ENCODE results near the gene MYOZ2. TPM values are rescaled to one million over a fixed set of nuclear protein-coding genes. Genes with fewer than 3 reads are reported as not detected.

The MYOZ2 gene
- polyA plus RNA-seq, 1 experiment = 0.17 TPM

DNA sequence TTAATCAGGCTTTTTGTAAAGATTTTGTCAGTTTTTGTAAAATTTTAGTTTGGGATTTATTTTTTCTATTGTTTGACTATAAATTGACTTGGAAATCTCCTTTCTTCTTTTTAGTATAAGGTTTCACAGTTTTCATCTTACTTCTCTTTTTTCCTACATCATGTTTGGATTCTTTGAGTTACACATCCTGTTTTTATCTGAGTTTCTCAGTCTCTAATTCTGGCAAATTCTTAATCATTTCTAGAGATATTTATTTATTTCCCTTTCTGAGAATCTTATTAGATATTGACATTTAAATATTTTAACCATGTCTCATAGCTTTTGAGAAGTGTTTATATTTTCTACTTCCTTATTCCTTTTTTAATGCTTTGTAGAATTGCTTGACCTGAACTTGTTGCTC lies 97.6 kb downstream of the MYOZ2 start:
- POLR2A ChIA-PET = no interaction called here
- CTCF ChIA-PET = no interaction called here

DNA sequence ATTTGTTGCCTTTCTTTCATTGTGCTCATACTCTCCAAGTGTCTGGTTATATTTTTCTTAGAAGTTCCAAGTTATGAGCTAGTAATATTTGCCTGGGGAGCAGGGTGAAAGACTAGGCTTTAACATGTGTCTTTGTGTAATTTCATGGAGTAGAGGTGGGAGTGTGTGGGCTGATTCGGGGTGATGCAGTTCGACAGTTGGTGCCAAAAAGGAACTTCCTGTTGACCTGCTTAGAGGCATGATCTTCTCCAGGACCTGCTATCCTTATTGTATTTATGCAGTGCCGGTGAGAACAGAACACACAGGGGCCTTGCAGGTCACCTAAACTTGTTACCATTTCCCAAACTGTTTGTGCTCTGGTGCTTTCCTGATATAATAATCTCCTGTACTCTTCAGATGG lies 98.1 kb downstream of the MYOZ2 start:
- ChIA-PET CTCF (interaction anchor here (0.5 kb wide), 1 partner anchor 17 kb away, joined by 3 read pairs; no protein-coding TSS in a partner anchor), POLR2A (no interaction called here)
- H3K4me3 ChIP-seq (ENCODE audit: low read depth, low read length) = no peak overlapping the region
- DNase-seq (ENCODE audit: low read depth) = no peak
- TF ChIP-seq, protein P1, sequence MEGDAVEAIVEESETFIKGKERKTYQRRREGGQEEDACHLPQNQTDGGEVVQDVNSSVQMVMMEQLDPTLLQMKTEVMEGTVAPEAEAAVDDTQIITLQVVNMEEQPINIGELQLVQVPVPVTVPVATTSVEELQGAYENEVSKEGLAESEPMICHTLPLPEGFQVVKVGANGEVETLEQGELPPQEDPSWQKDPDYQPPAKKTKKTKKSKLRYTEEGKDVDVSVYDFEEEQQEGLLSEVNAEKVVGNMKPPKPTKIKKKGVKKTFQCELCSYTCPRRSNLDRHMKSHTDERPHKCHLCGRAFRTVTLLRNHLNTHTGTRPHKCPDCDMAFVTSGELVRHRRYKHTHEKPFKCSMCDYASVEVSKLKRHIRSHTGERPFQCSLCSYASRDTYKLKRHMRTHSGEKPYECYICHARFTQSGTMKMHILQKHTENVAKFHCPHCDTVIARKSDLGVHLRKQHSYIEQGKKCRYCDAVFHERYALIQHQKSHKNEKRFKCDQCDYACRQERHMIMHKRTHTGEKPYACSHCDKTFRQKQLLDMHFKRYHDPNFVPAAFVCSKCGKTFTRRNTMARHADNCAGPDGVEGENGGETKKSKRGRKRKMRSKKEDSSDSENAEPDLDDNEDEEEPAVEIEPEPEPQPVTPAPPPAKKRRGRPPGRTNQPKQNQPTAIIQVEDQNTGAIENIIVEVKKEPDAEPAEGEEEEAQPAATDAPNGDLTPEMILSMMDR (IDR thresholded peaks at IDR 0.05; ENCODE audit: insufficient read depth, low read depth, low read length) = no peak
- peaks cover 14% of the 10 kb centered on the region for H3K36me3 ChIP-seq (ENCODE audit: control insufficient read depth, insufficient read depth, low read length)
- no peaks in the 10 kb centered on the region for H3K27me3 ChIP-seq (ENCODE audit: control insufficient read depth, insufficient read depth, low read length)

More for the DNA sequence above, 97.6 kb downstream of the MYOZ2 start:
- no peaks in the 10 kb centered on the region for H3K27me3 ChIP-seq (ENCODE audit: control insufficient read depth, insufficient read depth, low read length)
- H3K36me3 ChIP-seq (ENCODE audit: control insufficient read depth, insufficient read depth, low read length) = peaks cover 14% of the 10 kb centered on the region
- TF ChIP-seq, protein P1 (IDR thresholded peaks at IDR 0.05; ENCODE audit: insufficient read depth, low read depth, low read length) = no peak
- no peak for DNase-seq (ENCODE audit: low read depth)
- H3K4me3 ChIP-seq (ENCODE audit: low read depth, low read length) = no peak overlapping the region

DNA sequence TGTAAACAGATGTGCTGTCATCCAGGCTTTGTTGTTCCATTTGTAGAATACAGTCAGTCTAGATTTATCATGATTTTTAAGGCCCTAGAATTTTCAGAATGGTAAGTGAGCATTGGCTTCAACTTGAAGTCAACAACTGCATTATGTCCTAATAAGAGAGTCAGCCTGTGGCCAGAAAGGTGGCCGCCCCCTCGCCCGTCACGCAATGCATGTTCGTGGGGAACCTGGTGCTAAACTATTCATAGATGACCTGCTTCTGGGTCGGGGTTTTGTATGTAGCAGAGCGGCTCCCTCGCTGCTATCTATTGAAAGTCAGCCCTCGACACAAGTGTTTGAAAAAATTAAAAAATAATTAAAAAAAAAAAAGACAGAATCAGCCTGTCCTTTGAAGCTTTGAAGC lies 101.6 kb downstream of the MYOZ2 start:
- Histone ChIP-seq H3K36me3 (ENCODE audit: control insufficient read depth, insufficient read depth, low read length) (peaks cover 14% of the 10 kb centered on the region), H3K4me3 (ENCODE audit: low read depth, low read length) (no peak overlapping the region), H3K27me3 (ENCODE audit: control insufficient read depth, insufficient read depth, low read length) (no peaks in the 10 kb centered on the region)
- no peak for DNase-seq (ENCODE audit: low read depth)
- CTCF ChIA-PET = no interaction called here
- POLR2A ChIA-PET = no interaction called here
- TF ChIP-seq, protein P1 (IDR thresholded peaks at IDR 0.05; ENCODE audit: insufficient read depth, low read depth, low read length) = no peak

Other genes with a start within 250 kb of the MYOZ2 start
- gene SYNPO2, start 247.0 kb upstream of the MYOZ2 start, polyA plus RNA-seq (2011; rRNA removed) = 33.8 and 39.9 TPM in 2 replicates
- 70.5 and 148 TPM in 2 replicates for gene USP53, start 76.9 kb downstream of the MYOZ2 start, polyA plus RNA-seq (2011; rRNA removed)
- gene FABP2, start 186.3 kb downstream of the MYOZ2 start, polyA plus RNA-seq (2011; rRNA removed) = not detected in 2 replicates

All from BJ (cell line).